Smooth muscle cell (in vitro differentiated cells): ENCODE measurements around the gene LRRK1. TPM values are rescaled to one million over a fixed set of nuclear protein-coding genes. Genes with fewer than 3 reads are reported as not detected.

Source experiments
- DNase-seq: peaks from one replicate; lab custom pipeline; 2025; ENCODE audit not compliant: unreplicated experiment; lab: John Stamatoyannopoulos, UW
- H2AFZ ChIP-seq: fragments of 200-600 bp; sonication (generic); 2 replicates; pipeline ENCODE4 v1.6.0; 2016; ENCODE audit warnings: antibody characterized with exemption, low read depth, mild to moderate bottlenecking
- H3F3A ChIP-seq: fragments of 200-600 bp; sonication (generic); 2 replicates; pipeline ENCODE4 v1.6.0; 2017; ENCODE audit warnings: antibody characterized with exemption, low read depth
- H3K27ac ChIP-seq: fragments of 200-600 bp; sonication (generic); 2 replicates; pipeline ENCODE4 v1.5.1; 2016; ENCODE audit warnings: low read depth, mild to moderate bottlenecking
- H3K27me3 ChIP-seq: fragments of 200-600 bp; sonication (generic); 2 replicates; pipeline ENCODE4 v1.6.1; 2016; ENCODE audit warnings: low read depth, mild to moderate bottlenecking
- H3K36me3 ChIP-seq: fragments of 200-600 bp; sonication (generic); 2 replicates; pipeline ENCODE4 v1.5.1; 2016; ENCODE audit warnings: low read depth
- H3K4me1 ChIP-seq: fragments of 200-600 bp; sonication (generic); 2 replicates; pipeline ENCODE4 v1.5.1; 2016; ENCODE audit warnings: low read depth
- H3K4me2 ChIP-seq: fragments of 200-600 bp; sonication (generic); 2 replicates; pipeline ENCODE4 v1.6.0; 2016; ENCODE audit warnings: mild to moderate bottlenecking
- H3K4me3 ChIP-seq: fragments of 200-600 bp; sonication (generic); 2 replicates; pipeline ENCODE4 v1.5.1; 2016; ENCODE audit warnings: mild to moderate bottlenecking
- H3K79me2 ChIP-seq: fragments of 200-600 bp; sonication (generic); 2 replicates; pipeline ENCODE4 v1.6.0; 2016; ENCODE audit warnings: low read depth, mild to moderate bottlenecking
- H3K9ac ChIP-seq: fragments of 200-600 bp; sonication (generic); 2 replicates; pipeline ENCODE4 v1.6.0; 2016; ENCODE audit warnings: low read depth
- H3K9me3 ChIP-seq: fragments of 200-600 bp; sonication (generic); replicated peaks from 2 replicates; pipeline ENCODE4 v1.5.1; 2016; ENCODE audit warnings: low read depth
- H4K20me1 ChIP-seq: fragments of 200-600 bp; sonication (generic); 2 replicates; pipeline ENCODE4 v1.6.0; 2016; ENCODE audit warnings: low read depth
- WGBS: methylation state at CpG from one replicate; pipeline ENCODE4 v1.1.7; 2016; ENCODE audit warnings: low lambda C conversion rate; 5-methylcytosine and 5-hydroxymethylcytosine counted together
- polyA plus RNA-seq: library from polyadenylated mRNA; unstranded; fragments of >200 nt; fragmentation: Nextera tagmentation; extraction: Ambion mirVana; gene quantifications from 2 replicates; pipeline ENCODE4 v1.2.1, GENCODE V29; 2016
- total RNA-seq: library from RNA; depleted of rRNA; stranded (reverse); fragments of >200 nt; gene quantifications from 2 replicates; pipeline ENCODE4 v1.2.3, GENCODE V29; 2014
- TF ChIP-seq, protein P1 (sequence below): fragments of 200-600 bp; sonication (generic); IDR thresholded peaks from 2 replicates; pipeline ENCODE4 v1.5.1; 2017; ENCODE audit warnings: borderline replicate concordance, mild to moderate bottlenecking, antibody characterized with exemption; ENCODE audit not compliant: insufficient read depth, poor library complexity, severe bottlenecking

The LRRK1 gene
- total and polyA plus RNA-seq, 2 experiments from 2014 or later, result 1.1 to 1.6 TPM

DNA sequence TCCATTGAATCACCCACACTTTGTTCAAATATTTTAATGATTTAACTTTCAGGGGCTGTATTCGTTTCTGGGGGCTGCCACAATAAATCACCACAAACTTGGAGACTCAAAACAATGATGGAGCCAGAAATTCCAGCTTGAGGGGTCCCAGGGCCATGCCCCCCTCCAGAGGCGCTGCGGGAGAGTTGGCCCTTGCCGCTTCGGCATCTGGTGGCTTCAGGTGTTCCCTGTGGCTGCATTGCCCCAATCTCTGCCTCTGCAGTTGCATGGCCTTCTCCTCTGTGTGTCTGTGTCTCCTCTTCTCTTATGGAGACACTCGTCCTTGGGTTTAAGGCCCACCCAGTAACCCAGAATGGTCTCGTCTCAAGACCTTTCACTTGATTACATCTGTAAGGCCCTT is 187.9 kb downstream of the LRRK1 start:
- peaks cover 16% of the 10 kb centered on the region for H3K4me1 ChIP-seq
- H3K36me3 ChIP-seq, result no peaks in the 10 kb centered on the region
- H3K4me3 ChIP-seq, result no peak overlapping the region
- H3K9me3 ChIP-seq, result no peaks in the 10 kb centered on the region
- TF ChIP-seq, protein P1, sequence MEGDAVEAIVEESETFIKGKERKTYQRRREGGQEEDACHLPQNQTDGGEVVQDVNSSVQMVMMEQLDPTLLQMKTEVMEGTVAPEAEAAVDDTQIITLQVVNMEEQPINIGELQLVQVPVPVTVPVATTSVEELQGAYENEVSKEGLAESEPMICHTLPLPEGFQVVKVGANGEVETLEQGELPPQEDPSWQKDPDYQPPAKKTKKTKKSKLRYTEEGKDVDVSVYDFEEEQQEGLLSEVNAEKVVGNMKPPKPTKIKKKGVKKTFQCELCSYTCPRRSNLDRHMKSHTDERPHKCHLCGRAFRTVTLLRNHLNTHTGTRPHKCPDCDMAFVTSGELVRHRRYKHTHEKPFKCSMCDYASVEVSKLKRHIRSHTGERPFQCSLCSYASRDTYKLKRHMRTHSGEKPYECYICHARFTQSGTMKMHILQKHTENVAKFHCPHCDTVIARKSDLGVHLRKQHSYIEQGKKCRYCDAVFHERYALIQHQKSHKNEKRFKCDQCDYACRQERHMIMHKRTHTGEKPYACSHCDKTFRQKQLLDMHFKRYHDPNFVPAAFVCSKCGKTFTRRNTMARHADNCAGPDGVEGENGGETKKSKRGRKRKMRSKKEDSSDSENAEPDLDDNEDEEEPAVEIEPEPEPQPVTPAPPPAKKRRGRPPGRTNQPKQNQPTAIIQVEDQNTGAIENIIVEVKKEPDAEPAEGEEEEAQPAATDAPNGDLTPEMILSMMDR, result no peak
- H3K27ac ChIP-seq, result no peak overlapping the region
- H3F3A ChIP-seq, result peaks cover 33% of the 10 kb centered on the region
- no peak overlapping the region for H3K9ac ChIP-seq
- H3K79me2 ChIP-seq, result no peaks in the 10 kb centered on the region
- 85% methylated on average over 7 of the region's 7 CpGs for WGBS
- DNase-seq, result no peak
- no peaks in the 10 kb centered on the region for H3K27me3 ChIP-seq
- H4K20me1 ChIP-seq, result no peaks in the 10 kb centered on the region
- H3K4me2 ChIP-seq, result no peak overlapping the region
- no peak overlapping the region for H2AFZ ChIP-seq

DNA sequence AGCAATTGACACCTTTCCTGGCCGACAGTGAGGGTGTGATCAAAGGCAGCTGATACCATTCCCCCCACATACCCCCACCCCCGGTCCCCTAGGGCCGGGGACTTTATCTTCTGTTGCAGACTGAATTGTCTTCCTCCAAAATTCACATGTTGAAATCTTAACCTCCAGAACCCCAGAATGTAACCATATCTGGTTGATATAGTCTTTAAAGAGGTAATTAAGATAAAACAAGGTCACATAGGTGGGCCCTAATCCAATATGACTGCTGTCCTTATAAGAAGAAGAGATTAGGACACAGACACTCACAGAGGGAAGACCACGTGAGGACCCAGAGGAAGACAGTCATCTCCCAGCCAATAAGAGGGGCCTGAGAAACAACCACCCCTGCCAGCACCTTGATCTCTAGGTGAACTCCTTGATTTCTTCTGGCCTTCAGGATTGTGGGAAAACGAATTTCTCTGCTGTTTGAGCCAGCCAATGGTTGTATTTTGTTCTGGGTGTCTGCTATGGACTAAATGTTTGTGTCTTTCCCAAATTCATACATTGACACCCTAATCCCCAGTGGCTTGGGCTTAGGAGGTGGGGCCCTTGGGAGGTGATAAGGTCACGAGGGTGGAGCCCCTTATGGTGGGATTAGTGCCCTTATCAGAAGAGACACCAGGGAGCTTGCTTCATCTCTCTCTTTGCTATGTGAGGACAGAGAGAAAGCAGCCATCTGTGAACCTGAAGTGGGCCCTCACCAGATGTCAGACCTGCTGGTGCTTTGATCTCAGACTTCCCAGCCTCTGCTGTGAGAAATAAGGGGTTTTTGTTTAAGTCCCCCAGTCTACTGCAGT is 188.7 kb downstream of the LRRK1 start:
- H3F3A ChIP-seq, result peaks cover 33% of the 10 kb centered on the region
- peak overlapping the region; percentile 65 for H3K27ac ChIP-seq
- H3K9ac ChIP-seq, result no peak overlapping the region
- TF ChIP-seq, protein P1, result no peak
- no peaks in the 10 kb centered on the region for H3K9me3 ChIP-seq
- no peak for DNase-seq
- H2AFZ ChIP-seq, result peak overlapping the region; percentile 43
- H3K79me2 ChIP-seq, result no peaks in the 10 kb centered on the region
- peaks cover 16% of the 10 kb centered on the region for H3K4me1 ChIP-seq
- no peak overlapping the region for H3K4me3 ChIP-seq
- no peaks in the 10 kb centered on the region for H3K36me3 ChIP-seq
- H3K27me3 ChIP-seq, result no peaks in the 10 kb centered on the region
- peak overlapping the region; percentile 17 for H3K4me2 ChIP-seq
- WGBS, result 35% methylated on average over 6 of the region's 6 CpGs
- H4K20me1 ChIP-seq, result no peaks in the 10 kb centered on the region

DNA sequence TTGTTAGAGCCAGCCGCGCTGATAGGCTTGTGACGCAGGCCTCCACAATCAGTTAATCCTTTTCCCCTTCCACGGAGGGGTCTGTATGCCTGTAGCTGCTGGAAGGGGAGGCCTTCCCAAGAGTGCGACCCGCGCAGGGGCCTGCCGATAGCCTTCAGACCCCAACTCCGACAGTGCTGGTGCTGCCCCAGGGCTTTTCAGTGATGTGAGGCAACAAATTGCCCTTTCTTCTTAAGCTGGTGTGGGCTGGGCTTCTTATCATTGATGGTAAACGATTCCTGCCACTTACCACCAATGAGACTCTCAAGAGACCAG is 189.3 kb downstream of the LRRK1 start:
- no peaks in the 10 kb centered on the region for H4K20me1 ChIP-seq
- peak overlapping the region; percentile 43 for H2AFZ ChIP-seq
- peaks cover 33% of the 10 kb centered on the region for H3F3A ChIP-seq
- H3K79me2 ChIP-seq, result no peaks in the 10 kb centered on the region
- H3K9ac ChIP-seq, result no peak overlapping the region
- H3K27ac ChIP-seq, result peak overlapping the region; percentile 65
- no peaks in the 10 kb centered on the region for H3K27me3 ChIP-seq
- DNase-seq, result no peak
- no peak overlapping the region for H3K4me3 ChIP-seq
- TF ChIP-seq, protein P1, result no peak
- WGBS, result 14% methylated on average over 10 of the region's 10 CpGs
- no peaks in the 10 kb centered on the region for H3K36me3 ChIP-seq
- H3K9me3 ChIP-seq, result no peaks in the 10 kb centered on the region
- peak overlapping the region; percentile 17 for H3K4me2 ChIP-seq
- peaks cover 16% of the 10 kb centered on the region for H3K4me1 ChIP-seq

DNA sequence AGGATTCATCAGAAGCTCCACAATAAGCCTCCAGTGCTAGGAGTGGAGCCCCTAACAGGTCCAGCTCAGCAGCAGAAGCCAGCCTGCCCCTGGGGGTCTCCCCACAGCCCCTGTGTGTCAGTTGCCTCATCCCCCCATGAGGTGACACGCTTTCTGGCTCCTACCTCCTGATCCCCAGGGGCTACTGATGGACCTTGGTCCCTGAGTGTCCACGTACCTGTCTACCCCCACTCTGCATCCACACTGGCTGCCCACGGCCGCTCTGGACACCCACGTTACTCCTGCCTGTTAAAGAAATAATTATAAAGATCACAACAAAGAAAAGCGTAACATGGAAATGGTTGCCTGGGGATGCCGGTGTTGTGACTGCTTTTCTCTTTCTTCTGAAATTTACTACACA is 189.6 kb downstream of the LRRK1 start:
- no peak overlapping the region for H2AFZ ChIP-seq
- no peaks in the 10 kb centered on the region for H4K20me1 ChIP-seq
- H3K4me1 ChIP-seq, result peaks cover 16% of the 10 kb centered on the region
- H3K4me2 ChIP-seq, result peak overlapping the region; percentile 17
- DNase-seq, result no peak
- no peak overlapping the region for H3K9ac ChIP-seq
- no peaks in the 10 kb centered on the region for H3K36me3 ChIP-seq
- peaks cover 33% of the 10 kb centered on the region for H3F3A ChIP-seq
- peak overlapping the region; percentile 65 for H3K27ac ChIP-seq
- no peaks in the 10 kb centered on the region for H3K27me3 ChIP-seq
- H3K4me3 ChIP-seq, result no peak overlapping the region
- no peaks in the 10 kb centered on the region for H3K79me2 ChIP-seq
- WGBS, result 82% methylated on average over 7 of the region's 7 CpGs
- no peaks in the 10 kb centered on the region for H3K9me3 ChIP-seq
- TF ChIP-seq, protein P1, result no peak
